ENCODE data around the gene ZNF467. TPM values are rescaled to one million over a fixed set of nuclear protein-coding genes. Genes with fewer than 3 reads are reported as not detected.

ZNF467 gene
- total RNA-seq, 2 donors from 2014 or later = 6.0 to 7.9 TPM

GRCh38 chr7:149819961-149820340, 46.6 kb upstream of the ZNF467 start:
- H3K36me3 ChIP-seq = no peaks in the 10 kb centered on the region
- intact Hi-C loops (cut with DNase I) = no loop called here
- no peak for TF ChIP-seq POLR2A (IDR thresholded peaks at IDR 0.05)
- no peak for TF ChIP-seq POLR2AphosphoS5 (IDR thresholded peaks at IDR 0.05)
- TF ChIP-seq, protein P1, sequence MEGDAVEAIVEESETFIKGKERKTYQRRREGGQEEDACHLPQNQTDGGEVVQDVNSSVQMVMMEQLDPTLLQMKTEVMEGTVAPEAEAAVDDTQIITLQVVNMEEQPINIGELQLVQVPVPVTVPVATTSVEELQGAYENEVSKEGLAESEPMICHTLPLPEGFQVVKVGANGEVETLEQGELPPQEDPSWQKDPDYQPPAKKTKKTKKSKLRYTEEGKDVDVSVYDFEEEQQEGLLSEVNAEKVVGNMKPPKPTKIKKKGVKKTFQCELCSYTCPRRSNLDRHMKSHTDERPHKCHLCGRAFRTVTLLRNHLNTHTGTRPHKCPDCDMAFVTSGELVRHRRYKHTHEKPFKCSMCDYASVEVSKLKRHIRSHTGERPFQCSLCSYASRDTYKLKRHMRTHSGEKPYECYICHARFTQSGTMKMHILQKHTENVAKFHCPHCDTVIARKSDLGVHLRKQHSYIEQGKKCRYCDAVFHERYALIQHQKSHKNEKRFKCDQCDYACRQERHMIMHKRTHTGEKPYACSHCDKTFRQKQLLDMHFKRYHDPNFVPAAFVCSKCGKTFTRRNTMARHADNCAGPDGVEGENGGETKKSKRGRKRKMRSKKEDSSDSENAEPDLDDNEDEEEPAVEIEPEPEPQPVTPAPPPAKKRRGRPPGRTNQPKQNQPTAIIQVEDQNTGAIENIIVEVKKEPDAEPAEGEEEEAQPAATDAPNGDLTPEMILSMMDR (IDR thresholded peaks at IDR 0.05) = no peak
- H3K9me3 ChIP-seq = no peaks in the 10 kb centered on the region
- H3K27ac ChIP-seq = no peak overlapping the region
- no peaks in the 10 kb centered on the region for H3K27me3 ChIP-seq (replicated peaks; ENCODE audit: insufficient read depth)
- no peaks in the 10 kb centered on the region for H3K4me1 ChIP-seq (replicated peaks)
- WGBS = 80% methylated on average over 7 of the region's 7 CpGs
- no peak overlapping the region for H3K4me3 ChIP-seq
- no peak for DNase-seq (ENCODE audit: low spot score)

GRCh38 chr7:149819141-149819960, 46.0 kb upstream of the ZNF467 start:
- H3K27me3 ChIP-seq (replicated peaks; ENCODE audit: insufficient read depth) = no peaks in the 10 kb centered on the region
- WGBS = 91% methylated on average over 16 of the region's 28 CpGs
- H3K27ac ChIP-seq = no peak overlapping the region
- H3K9me3 ChIP-seq = no peaks in the 10 kb centered on the region
- H3K36me3 ChIP-seq = no peaks in the 10 kb centered on the region
- DNase-seq (ENCODE audit: low spot score) = no peak
- no peak for TF ChIP-seq POLR2A (IDR thresholded peaks at IDR 0.05)
- TF ChIP-seq, protein P1 (IDR thresholded peaks at IDR 0.05) = no peak
- intact Hi-C loops (cut with DNase I) = no loop called here
- H3K4me1 ChIP-seq (replicated peaks) = no peaks in the 10 kb centered on the region
- H3K4me3 ChIP-seq = no peak overlapping the region

DNA sequence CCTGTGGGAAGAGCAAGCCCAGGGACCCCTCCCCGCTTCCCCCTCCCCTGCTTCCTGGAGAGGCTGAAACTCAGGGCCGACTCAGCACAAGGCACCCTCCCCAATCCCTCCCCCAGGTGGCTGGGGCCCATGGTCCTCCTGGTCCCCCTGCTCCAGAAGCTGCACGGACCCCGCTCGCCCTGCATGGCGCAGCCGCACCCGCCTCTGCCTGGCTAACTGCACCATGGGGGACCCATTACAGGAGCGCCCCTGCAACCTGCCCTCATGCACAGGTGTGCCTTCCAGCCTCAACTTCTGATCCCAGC, 45.1 kb upstream of the ZNF467 start:
- TF ChIP-seq, protein P1 (IDR thresholded peaks at IDR 0.05) = no peak
- TF ChIP-seq POLR2AphosphoS5 (IDR thresholded peaks at IDR 0.05) = no peak
- TF ChIP-seq POLR2A (IDR thresholded peaks at IDR 0.05) = no peak
- no peak for DNase-seq (ENCODE audit: low spot score)
- intact Hi-C loops (cut with DNase I) = no loop called here
- WGBS = 86% methylated on average over 9 of the region's 9 CpGs
- Histone ChIP-seq H3K4me1 (replicated peaks) (no peaks in the 10 kb centered on the region), H3K9me3 (no peaks in the 10 kb centered on the region), H3K27ac (no peak overlapping the region), H3K36me3 (no peaks in the 10 kb centered on the region), H3K27me3 (replicated peaks; ENCODE audit: insufficient read depth) (no peaks in the 10 kb centered on the region), H3K4me3 (no peak overlapping the region)

DNA sequence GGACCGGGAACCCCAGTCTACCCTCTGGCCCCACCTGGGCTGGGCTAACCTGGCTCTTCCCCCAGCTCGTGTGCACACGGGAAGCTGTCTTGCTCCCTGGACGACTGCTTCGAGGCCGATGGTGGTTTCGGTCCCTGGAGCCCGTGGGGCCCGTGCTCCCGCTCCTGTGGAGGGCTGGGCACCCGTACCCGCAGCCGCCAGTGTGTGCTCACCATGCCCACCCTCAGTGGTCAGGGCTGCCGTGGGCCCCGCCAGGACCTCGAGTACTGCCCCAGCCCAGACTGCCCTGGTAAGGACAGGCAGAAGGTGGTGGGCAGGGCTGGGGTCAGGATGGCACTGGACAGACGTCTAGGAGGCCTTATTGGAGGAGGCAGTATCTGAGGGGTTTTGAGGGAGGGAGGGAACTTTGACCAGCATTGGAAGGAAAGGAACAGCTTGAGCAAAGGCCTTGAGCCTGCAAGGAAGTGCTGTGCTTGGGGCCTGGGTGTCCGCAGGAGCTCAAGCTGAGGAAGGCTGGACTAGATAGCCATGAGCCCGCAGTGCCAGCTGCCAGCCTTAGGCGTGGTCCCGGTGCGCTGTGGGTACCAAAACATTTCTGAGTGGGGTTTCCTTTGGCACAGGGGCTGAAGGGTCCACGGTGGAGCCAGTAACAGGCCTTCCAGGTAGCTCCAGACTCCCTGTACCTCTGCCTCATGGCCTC, 44.6 kb upstream of the ZNF467 start:
- no peak for DNase-seq (ENCODE audit: low spot score)
- Histone ChIP-seq H3K4me1 (replicated peaks) (no peaks in the 10 kb centered on the region), H3K27ac (no peak overlapping the region), H3K9me3 (no peaks in the 10 kb centered on the region), H3K27me3 (replicated peaks; ENCODE audit: insufficient read depth) (no peaks in the 10 kb centered on the region), H3K4me3 (no peak overlapping the region), H3K36me3 (no peaks in the 10 kb centered on the region)
- WGBS = 87% methylated on average over 17 of the region's 23 CpGs
- intact Hi-C loops (cut with DNase I) = no loop called here
- no peak for TF ChIP-seq POLR2A (IDR thresholded peaks at IDR 0.05)

- no peak for TF ChIP-seq POLR2AphosphoS5 (IDR thresholded peaks at IDR 0.05)
- TF ChIP-seq, protein P1 (IDR thresholded peaks at IDR 0.05) = no peak
- TF ChIP-seq POLR2A (IDR thresholded peaks at IDR 0.05) = no peak
Measured at GRCh38 chr7:149817301-149817771, 43.9 kb upstream of the ZNF467 start.

More at GRCh38 chr7:149817301-149817771, 43.9 kb upstream of the ZNF467 start:
- H3K4me1 ChIP-seq (replicated peaks) = no peaks in the 10 kb centered on the region
- H3K36me3 ChIP-seq = no peaks in the 10 kb centered on the region
- H3K27me3 ChIP-seq (replicated peaks; ENCODE audit: insufficient read depth) = no peaks in the 10 kb centered on the region
- WGBS = 77% methylated on average over 7 of the region's 8 CpGs
- H3K27ac ChIP-seq = no peak overlapping the region
- H3K4me3 ChIP-seq = no peak overlapping the region
- DNase-seq (ENCODE audit: low spot score) = no peak
- intact Hi-C loops (cut with DNase I) = no loop called here
- no peaks in the 10 kb centered on the region for H3K9me3 ChIP-seq
